Neural cell (in vitro differentiated cells): ENCODE measurements around the gene APC. TPM values are rescaled to one million over a fixed set of nuclear protein-coding genes. Genes with fewer than 3 reads are reported as not detected.
"Not testable (repeated sequence)": the region's sequence is repeated elsewhere in the genome, so short reads cannot be mapped to it uniquely, and the experiment has no call there.

Experiments used
- H2AFZ ChIP-seq: fragments of 200-600, 300-800 bp; sonication (generic), shearing (Covaris generic); 2 replicates; pipeline ENCODE4 v1.6.0; 2014; ENCODE audit warnings: low read depth, mild to moderate bottlenecking, antibody characterized with exemption, low read length, moderate library complexity
- H3F3A ChIP-seq: fragments of 200-600 bp; shearing (Covaris generic); 2 replicates; pipeline ENCODE4 v1.6.1; 2016; ENCODE audit warnings: mild to moderate bottlenecking, moderate library complexity, mixed read lengths, antibody characterized with exemption, low read length; ENCODE audit not compliant: insufficient read depth, poor library complexity, severe bottlenecking
- H3K27ac ChIP-seq: fragments of 200-600, 300-800 bp; sonication (generic), shearing (Covaris generic); 2 replicates; pipeline ENCODE4 v1.5.1; 2014; ENCODE audit warnings: mild to moderate bottlenecking, low read length, moderate library complexity
- H3K27me3 ChIP-seq: fragments of 300-800, 200-600 bp; sonication (generic), shearing (Covaris generic); 2 replicates; pipeline ENCODE4 v1.6.0; 2014; ENCODE audit warnings: mild to moderate bottlenecking, low read depth, low read length, moderate library complexity; ENCODE audit not compliant: insufficient read depth
- H3K36me3 ChIP-seq: fragments of 300-800, 200-600 bp; sonication (generic), shearing (Covaris generic); 2 replicates; pipeline ENCODE4 v1.5.1; 2014; ENCODE audit warnings: mild to moderate bottlenecking, antibody characterized with exemption, low read length, moderate library complexity; ENCODE audit not compliant: insufficient read depth
- H3K4me2 ChIP-seq: fragments of 300-800, 200-600 bp; sonication (generic), shearing (Covaris generic); 2 replicates; pipeline ENCODE4 v1.6.0; 2014; ENCODE audit warnings: mild to moderate bottlenecking, low read length
- H3K4me3 ChIP-seq: fragments of 300-800, 200-600 bp; sonication (generic), shearing (Covaris generic); 2 replicates; pipeline ENCODE4 v1.5.1; 2014; ENCODE audit warnings: mild to moderate bottlenecking, low read length, moderate library complexity
- H3K79me2 ChIP-seq: fragments of 200-600 bp; shearing (Covaris generic); replicated peaks from 2 replicates; pipeline ENCODE4 v1.6.0; 2014; ENCODE audit warnings: mild to moderate bottlenecking, low read length, moderate library complexity; ENCODE audit not compliant: insufficient read depth
- H3K9ac ChIP-seq: fragments of 300-800, 200-600 bp; sonication (generic), shearing (Covaris generic); 2 replicates; pipeline ENCODE4 v1.6.1; 2016; ENCODE audit warnings: mild to moderate bottlenecking, low read length, mixed read lengths
- H3K9me2 ChIP-seq: fragments of 200-600 bp; shearing (Covaris generic); 2 replicates; pipeline ENCODE4 v1.6.1; 2016; ENCODE audit warnings: mild to moderate bottlenecking, low read length, mixed read lengths; ENCODE audit not compliant: insufficient read depth
- H3K9me3 ChIP-seq: fragments of 200-600, 300-800 bp; sonication (generic), shearing (Covaris generic); 2 replicates; pipeline ENCODE4 v1.6.1; 2016; ENCODE audit warnings: mild to moderate bottlenecking, mixed run types, low read length, moderate library complexity, mixed read lengths
- H4K20me1 ChIP-seq: fragments of 200-600 bp; shearing (Covaris generic); 2 replicates; pipeline ENCODE4 v1.6.1; 2016; ENCODE audit warnings: mild to moderate bottlenecking, mixed run types; ENCODE audit not compliant: insufficient read depth
- CTCF ChIP-seq: fragments of 450-650 bp; IDR thresholded peaks from 2 replicates; pipeline ENCODE4 v1.5.1; 2014; ENCODE audit warnings: antibody characterized with exemption, mild to moderate bottlenecking, moderate library complexity; ENCODE audit not compliant: poor library complexity, severe bottlenecking
- EP300 ChIP-seq: fragments of 450-650 bp; conservative IDR thresholded peaks from 2 replicates; pipeline ENCODE4 v1.6.1; 2014; ENCODE audit warnings: antibody characterized with exemption, mild to moderate bottlenecking, moderate library complexity; ENCODE audit not compliant: poor library complexity, severe bottlenecking
- EZH2 ChIP-seq: fragments of 200-600, 300-800 bp; shearing (Covaris generic), sonication (generic); IDR thresholded peaks from 2 replicates; pipeline ENCODE4 v1.6.1; 2014; ENCODE audit warnings: antibody characterized with exemption, low read length, borderline replicate concordance, mild to moderate bottlenecking; ENCODE audit not compliant: insufficient read depth, poor library complexity, severe bottlenecking
- MXI1 ChIP-seq: fragments of 450-650 bp; conservative IDR thresholded peaks from 2 replicates; pipeline ENCODE4 v1.6.1; 2014; ENCODE audit warnings: antibody characterized with exemption, mild to moderate bottlenecking; ENCODE audit not compliant: poor library complexity, severe bottlenecking
- POLR2AphosphoS5 ChIP-seq: IDR thresholded peaks from 2 replicates; pipeline ENCODE4 v1.6.1; 2012
- RAD21 ChIP-seq: fragments of 450-650 bp; conservative IDR thresholded peaks from 2 replicates; pipeline ENCODE4 v1.6.1; 2014; ENCODE audit warnings: antibody characterized with exemption, mild to moderate bottlenecking, moderate library complexity
- REST ChIP-seq: IDR thresholded peaks from 2 replicates; pipeline ENCODE4 v1.6.1; 2012; ENCODE audit warnings: borderline replicate concordance
- SMC3 ChIP-seq: fragments of 450-650 bp; conservative IDR thresholded peaks from 2 replicates; pipeline ENCODE4 v1.6.1; 2014; ENCODE audit warnings: antibody characterized with exemption, mild to moderate bottlenecking, moderate library complexity; ENCODE audit not compliant: poor library complexity
- TAF1 ChIP-seq: IDR thresholded peaks from 2 replicates; pipeline ENCODE4 v1.6.1; 2012; ENCODE audit warnings: low read depth
- polyA plus RNA-seq: library from polyadenylated mRNA; depleted of rRNA; stranded (reverse); fragments of >200 nt; gene quantifications from 2 replicates; pipeline ENCODE4 v1.2.3, GENCODE V29; 2014

The APC gene
- polyA plus RNA-seq, 1 donor from 2014 or later = 40.6 TPM

- Histone ChIP-seq H3K36me3 (no peaks in the 10 kb centered on the region), H4K20me1 (no peaks in the 10 kb centered on the region)
Observed at GRCh38 chr5:112713206-112713605, 24.5 kb upstream of the APC start.

DNA sequence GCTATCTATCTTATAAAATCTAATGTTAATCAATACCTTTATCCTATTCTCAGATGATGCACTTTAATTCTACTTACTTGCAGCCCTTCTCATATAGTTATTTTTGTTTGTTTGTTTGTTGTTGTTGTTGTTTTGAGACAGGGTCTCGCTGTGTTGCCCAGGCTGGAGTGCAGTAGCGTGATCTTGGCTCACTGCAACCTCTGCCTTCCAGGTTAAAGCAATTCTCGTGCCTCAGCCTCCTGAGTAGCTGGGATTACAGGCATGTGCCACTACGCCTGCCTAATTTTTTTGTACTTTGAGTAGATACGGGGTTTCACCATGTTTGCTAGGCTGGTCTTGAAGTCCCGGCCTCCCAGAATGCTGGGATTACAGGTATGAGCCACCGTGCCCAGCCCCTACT lies 20.8 kb upstream of the APC start:
- H3F3A ChIP-seq, H2AFZ ChIP-seq, H3K27me3 ChIP-seq, H3K27ac ChIP-seq, H3K4me2 ChIP-seq, H3K9me3 ChIP-seq, H3K36me3 ChIP-seq, H4K20me1 ChIP-seq, H3K9me2 ChIP-seq, H3K9ac ChIP-seq, H3K4me3 ChIP-seq: not testable (repeated sequence)
- H3K79me2 ChIP-seq = peaks cover 92% of the 10 kb centered on the region

More at GRCh38 chr5:112713206-112713605, 24.5 kb upstream of the APC start:
- H2AFZ ChIP-seq = no peak overlapping the region
- no peaks in the 10 kb centered on the region for H3F3A ChIP-seq
- TF ChIP-seq POLR2AphosphoS5 = no peak
- TF ChIP-seq TAF1 = no peak
- TF ChIP-seq CTCF = no peak
- no peak for TF ChIP-seq REST
- TF ChIP-seq MXI1 = no peak
- TF ChIP-seq EZH2 = no peak
- no peak for TF ChIP-seq SMC3
- TF ChIP-seq EP300 = no peak
- TF ChIP-seq RAD21 = no peak
- no peak overlapping the region for H3K4me3 ChIP-seq
- H3K27ac ChIP-seq = no peak overlapping the region
- peaks cover 95% of the 10 kb centered on the region for H3K79me2 ChIP-seq
- H3K9me3 ChIP-seq = no peaks in the 10 kb centered on the region
- H3K27me3 ChIP-seq = no peaks in the 10 kb centered on the region
- H3K4me2 ChIP-seq = no peak overlapping the region
- H3K9ac ChIP-seq = no peak overlapping the region
- H3K9me2 ChIP-seq = no peaks in the 10 kb centered on the region

DNA sequence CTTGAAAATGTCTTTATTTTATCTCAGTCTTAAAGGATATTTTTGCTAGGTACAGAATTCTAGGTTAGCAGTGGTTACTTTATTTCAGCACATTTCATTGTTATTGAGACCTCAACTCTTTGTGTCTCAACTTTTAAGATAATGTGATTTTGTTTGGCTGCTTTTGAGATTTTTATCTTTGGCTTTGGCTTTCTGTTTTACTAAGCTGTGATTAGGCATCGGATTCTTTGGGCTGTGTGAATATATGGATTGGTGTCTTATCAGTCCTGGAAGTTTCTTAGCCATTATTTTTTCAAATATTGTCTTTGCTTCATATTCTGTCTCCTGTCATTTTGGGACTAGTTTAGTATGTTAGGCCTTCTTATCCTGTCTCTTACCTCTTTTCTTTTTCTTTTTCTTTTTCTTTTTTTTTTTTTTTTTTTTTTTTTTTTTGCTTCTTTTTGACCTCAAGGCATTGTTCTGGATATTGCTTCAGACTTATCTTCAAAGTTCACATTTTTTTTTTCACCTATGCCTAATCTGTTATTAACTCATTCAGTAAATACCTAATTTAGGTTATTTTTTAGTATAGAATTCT lies 20.1 kb upstream of the APC start:
- Histone ChIP-seq H3K9me2 (no peaks in the 10 kb centered on the region), H2AFZ (no peak overlapping the region), H3K36me3 (no peaks in the 10 kb centered on the region), H3K79me2 (peaks cover 92% of the 10 kb centered on the region), H3K27me3 (no peaks in the 10 kb centered on the region), H3F3A (no peaks in the 10 kb centered on the region), H3K27ac (no peak overlapping the region), H4K20me1 (no peaks in the 10 kb centered on the region), H3K9ac (no peak overlapping the region), H3K4me2 (no peak overlapping the region), H3K9me3 (no peaks in the 10 kb centered on the region), H3K4me3 (no peak overlapping the region)
- TF ChIP-seq EP300 = no peak
